ENCODE measurements around the gene EGR1. TPM values are rescaled to one million over a fixed set of nuclear protein-coding genes. Genes with fewer than 3 reads are reported as not detected.

EGR1 gene
- total RNA-seq, 1 experiment from 2014 or later, result 83.3 TPM

- no peaks in the 10 kb centered on the region; a peak in 1 of 5 replicates for H3K9me3 Mint-ChIP-seq
Measured at GRCh38 chr5:138491284-138491648, 26.0 kb downstream of the EGR1 start.

More at GRCh38 chr5:138491284-138491648, 26.0 kb downstream of the EGR1 start:
- H3K23me2 ChIP-seq (ENCODE audit: insufficient read length, low read depth, low read length, poor library complexity, severe bottlenecking), result peaks cover 11% of the 10 kb centered on the region
- no peak overlapping the region for H3T11ph ChIP-seq (ENCODE audit: low read length)
- DNase-seq, result no peak
- no peak overlapping the region for H2BK15ac ChIP-seq (ENCODE audit: low read depth, low read length)
- H2AFZ ChIP-seq (ENCODE audit: low read length), result no peak overlapping the region
- H3K27me3 ChIP-seq (ENCODE audit: insufficient read depth, low read length), result no peaks in the 10 kb centered on the region; the same call in 1 of the 2 replicates
- H3K4ac ChIP-seq (ENCODE audit: low read depth, low read length), result no peak overlapping the region
- no peak overlapping the region for H2AK5ac ChIP-seq (ENCODE audit: insufficient read length, low read length)
- no CpG with 5 or more reads among the region's 11 CpGs for WGBS (ENCODE audit: extremely low coverage, insufficient read length, low lambda C conversion rate)
- H3K79me2 ChIP-seq (ENCODE audit: insufficient read depth, low read length), result no peaks in the 10 kb centered on the region
- H3K18ac ChIP-seq (ENCODE audit: insufficient read length, low read depth, low read length), result peak overlapping the region; percentile 91
- no peak for TF ChIP-seq CTCF (conservative IDR thresholded peaks at IDR 0.05)
- H4K91ac ChIP-seq (ENCODE audit: insufficient read length, low read depth, low read length), result no peak overlapping the region
- peak overlapping the region; percentile 52 for H3K4me2 ChIP-seq (ENCODE audit: insufficient read depth, insufficient read length, low read length)
- H4K8ac ChIP-seq (replicated peaks; ENCODE audit: insufficient read length, low read depth, low read length), result no peak overlapping the region
- H3K9me3 ChIP-seq (ENCODE audit: control insufficient read depth, low read depth, low read length), result no peaks in the 10 kb centered on the region
- H3K79me1 ChIP-seq (ENCODE audit: insufficient read depth, low read depth, low read length, poor library complexity, severe bottlenecking), result no peaks in the 10 kb centered on the region
- no peak overlapping the region for H2BK120ac ChIP-seq (ENCODE audit: low read depth, low read length, poor library complexity, severe bottlenecking)
- no peak overlapping the region for H2BK5ac ChIP-seq (ENCODE audit: insufficient read length, low read length)
- H3K27ac ChIP-seq (ENCODE audit: insufficient read length, low read depth, low read length), result no peak overlapping the region
- H3K27ac Mint-ChIP-seq, result no peak overlapping the region
- peaks cover 4% of the 10 kb centered on the region; the same call in 1 of the 2 replicates for H3K4me1 ChIP-seq (ENCODE audit: insufficient read depth, low read length)
- H3K4me3 Mint-ChIP-seq, result peak overlapping the region; percentile 52 to 75
- H2BK12ac ChIP-seq (ENCODE audit: insufficient read length, low read depth, low read length), result no peak overlapping the region
- peaks cover 31 to 41% of the 10 kb centered on the region in 2 experiments for H3K4me1 Mint-ChIP-seq
- H3K36me3 Mint-ChIP-seq (ENCODE audit: insufficient read depth in 1 of 3, low read depth in 3 of 3), result no peaks in the 10 kb centered on the region; a peak in 1 of 7 replicates
- no peak overlapping the region for H3K56ac ChIP-seq (ENCODE audit: insufficient read length, low read depth, low read length)
- no peaks in the 10 kb centered on the region for H4K20me1 ChIP-seq (ENCODE audit: control insufficient read depth, insufficient read depth, insufficient read length)
- H3K27me3 Mint-ChIP-seq (ENCODE audit: low read depth), result peaks cover 45% of the 10 kb centered on the region
- no peak overlapping the region for H4K5ac ChIP-seq (ENCODE audit: insufficient read length, low read depth, low read length)
- no peak overlapping the region for H3K23ac ChIP-seq (ENCODE audit: insufficient read length, low read depth, low read length)
- H3K14ac ChIP-seq (ENCODE audit: insufficient read depth, low read length), result peak overlapping the region; percentile 93
- no peak overlapping the region for H2BK20ac ChIP-seq (ENCODE audit: low read depth, low read length, poor library complexity, severe bottlenecking)
- H3K9ac ChIP-seq (ENCODE audit: extremely low read depth, insufficient read length, low read length), result no peak overlapping the region
